SK-N-SH treated with all-trans-retinoic acid at 6 μM for 48 hours (cell line): ENCODE results near the gene TMEM176B.

Experiments used
- ATAC-seq: fragments of 200-7000 bp; cut with Tn5 transposase; 3 replicates; pipeline ENCODE4 v1.9.1; 2020; ENCODE audit warnings: mild to moderate bottlenecking, moderate library complexity
- ARNTL ChIP-seq: fragments of 450-650 bp; formaldehyde crosslinking; IDR thresholded peaks from 2 replicates; pipeline ENCODE4 v1.5.0; 2020; ENCODE audit warnings: low read depth, mild to moderate bottlenecking, moderate library complexity, borderline replicate concordance
- BACH2 ChIP-seq: fragments of 250-450 bp; sonication (Bioruptor Pico); IDR thresholded peaks from 2 replicates; pipeline ENCODE4 v1.9.0; 2021; ENCODE audit warnings: mild to moderate bottlenecking, borderline replicate concordance
- CSDC2 ChIP-seq: fragments of 250-450 bp; sonication (Bioruptor Pico); IDR thresholded peaks from 2 replicates; pipeline ENCODE4 v1.5.0; 2020; ENCODE audit warnings: mild to moderate bottlenecking, moderate library complexity
- ESRRG ChIP-seq: fragments of 250-450 bp; sonication (Bioruptor Pico); IDR thresholded peaks from 2 replicates; pipeline ENCODE4 v1.6.1; 2021; ENCODE audit warnings: mild to moderate bottlenecking
- GLIS3 ChIP-seq: fragments of 250-450 bp; sonication (Bioruptor Pico); IDR thresholded peaks from 2 replicates; pipeline ENCODE4 v1.5.0; 2020; ENCODE audit warnings: mild to moderate bottlenecking, moderate library complexity
- OSR1 ChIP-seq: fragments of 250-450 bp; sonication (Bioruptor Pico); IDR thresholded peaks from 2 replicates; pipeline ENCODE4 v1.8.0; 2022; ENCODE audit warnings: moderate library complexity, mild to moderate bottlenecking, inconsistent platforms
- PPARA ChIP-seq: fragments of 250-450 bp; sonication (Bioruptor Pico); IDR thresholded peaks from 2 replicates; pipeline ENCODE4 v1.5.0; 2020; ENCODE audit warnings: mild to moderate bottlenecking, borderline replicate concordance
- SNAI2 ChIP-seq: fragments of 250-450 bp; sonication (Bioruptor Pico); IDR thresholded peaks from 2 replicates; pipeline ENCODE4 v1.5.0; 2020; ENCODE audit warnings: mild to moderate bottlenecking, moderate library complexity
- TOX ChIP-seq: fragments of 250-450 bp; sonication (Bioruptor Pico); IDR thresholded peaks from 2 replicates; pipeline ENCODE4 v1.8.0; 2021; ENCODE audit warnings: mild to moderate bottlenecking, moderate library complexity, borderline replicate concordance
- ZC3H10 ChIP-seq: fragments of 250-450 bp; sonication (Bioruptor Pico); IDR thresholded peaks from 2 replicates; pipeline ENCODE4 v1.5.1; 2021; ENCODE audit warnings: mild to moderate bottlenecking, moderate library complexity
- ZFP30 ChIP-seq: fragments of 450-650 bp; formaldehyde crosslinking; IDR thresholded peaks from 2 replicates; pipeline ENCODE4 v1.5.0; 2022; ENCODE audit warnings: mild to moderate bottlenecking, moderate library complexity
- ZNF565 ChIP-seq: fragments of 450-650 bp; formaldehyde crosslinking; conservative IDR thresholded peaks from 2 replicates; pipeline ENCODE4 v1.5.0; 2020; ENCODE audit warnings: low read depth, mild to moderate bottlenecking, moderate library complexity
- ZNF70 ChIP-seq: fragments of 450-650 bp; formaldehyde crosslinking; IDR thresholded peaks from 2 replicates; pipeline ENCODE4 v1.5.0; 2020; ENCODE audit warnings: mild to moderate bottlenecking, moderate library complexity
- ZNF8 ChIP-seq: fragments of 450-650 bp; formaldehyde crosslinking; IDR thresholded peaks from 2 replicates; pipeline ENCODE4 v1.5.0; 2020; ENCODE audit warnings: mild to moderate bottlenecking, moderate library complexity
- TF ChIP-seq, protein P1 (sequence below): fragments of 250-450 bp; sonication (Bioruptor Pico); IDR thresholded peaks from 2 replicates; pipeline ENCODE4 v1.5.1; 2020; ENCODE audit warnings: low read depth, mild to moderate bottlenecking, moderate library complexity
- TF ChIP-seq, protein P2 (sequence below): fragments of 250-450 bp; sonication (Bioruptor Pico); IDR thresholded peaks from 2 replicates; pipeline ENCODE4 v1.8.0; 2021; ENCODE audit warnings: low read depth, mild to moderate bottlenecking, moderate library complexity, borderline replicate concordance
- TF ChIP-seq, protein P3 (sequence below): fragments of 250-450 bp; sonication (Bioruptor Pico); IDR thresholded peaks from 2 replicates; pipeline ENCODE4 v1.8.0; 2020; ENCODE audit warnings: mild to moderate bottlenecking, moderate library complexity, borderline replicate concordance

The TMEM176B gene

DNA sequence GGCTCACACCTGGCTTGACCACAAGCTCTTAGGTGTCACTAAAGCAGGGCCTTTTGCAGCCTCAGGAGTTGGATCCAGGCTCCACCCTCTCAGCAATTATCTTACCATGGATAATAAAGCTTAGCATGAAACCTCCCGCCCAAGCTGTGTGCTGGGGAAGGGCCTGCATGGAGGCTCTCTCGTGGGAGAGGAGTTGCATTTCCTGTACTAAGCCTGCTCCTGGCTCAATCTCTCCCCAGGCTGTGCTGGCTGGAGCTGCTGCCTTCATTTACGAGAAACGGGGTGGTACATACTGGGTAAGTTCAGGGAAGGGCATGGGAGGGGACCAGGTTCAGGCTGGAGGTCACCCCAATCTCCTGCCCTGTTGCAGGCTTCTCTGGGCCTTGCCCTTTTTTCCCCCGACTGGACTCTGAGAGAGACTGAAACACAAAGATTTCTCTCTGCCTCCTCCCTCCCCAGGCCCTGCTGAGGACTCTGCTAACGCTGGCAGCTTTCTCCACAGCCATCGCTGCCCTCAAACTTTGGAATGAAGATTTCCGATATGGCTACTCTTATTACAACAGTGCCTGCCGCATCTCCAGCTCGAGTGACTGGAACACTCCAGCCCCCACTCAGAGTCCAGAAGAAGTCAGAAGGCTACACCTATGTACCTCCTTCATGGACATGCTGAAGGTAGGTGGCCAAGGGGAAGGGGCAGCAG, 3.1 kb upstream of the TMEM176B start:
- no peak for TF ChIP-seq ZC3H10 (CRISPR knock-in tag)
- TF ChIP-seq, protein P1, sequence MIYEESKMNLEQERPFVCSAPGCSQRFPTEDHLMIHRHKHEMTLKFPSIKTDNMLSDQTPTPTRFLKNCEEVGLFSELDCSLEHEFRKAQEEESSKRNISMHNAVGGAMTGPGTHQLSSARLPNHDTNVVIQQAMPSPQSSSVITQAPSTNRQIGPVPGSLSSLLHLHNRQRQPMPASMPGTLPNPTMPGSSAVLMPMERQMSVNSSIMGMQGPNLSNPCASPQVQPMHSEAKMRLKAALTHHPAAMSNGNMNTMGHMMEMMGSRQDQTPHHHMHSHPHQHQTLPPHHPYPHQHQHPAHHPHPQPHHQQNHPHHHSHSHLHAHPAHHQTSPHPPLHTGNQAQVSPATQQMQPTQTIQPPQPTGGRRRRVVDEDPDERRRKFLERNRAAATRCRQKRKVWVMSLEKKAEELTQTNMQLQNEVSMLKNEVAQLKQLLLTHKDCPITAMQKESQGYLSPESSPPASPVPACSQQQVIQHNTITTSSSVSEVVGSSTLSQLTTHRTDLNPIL (CRISPR knock-in tag) = no peak
- ATAC-seq = no peak

DNA sequence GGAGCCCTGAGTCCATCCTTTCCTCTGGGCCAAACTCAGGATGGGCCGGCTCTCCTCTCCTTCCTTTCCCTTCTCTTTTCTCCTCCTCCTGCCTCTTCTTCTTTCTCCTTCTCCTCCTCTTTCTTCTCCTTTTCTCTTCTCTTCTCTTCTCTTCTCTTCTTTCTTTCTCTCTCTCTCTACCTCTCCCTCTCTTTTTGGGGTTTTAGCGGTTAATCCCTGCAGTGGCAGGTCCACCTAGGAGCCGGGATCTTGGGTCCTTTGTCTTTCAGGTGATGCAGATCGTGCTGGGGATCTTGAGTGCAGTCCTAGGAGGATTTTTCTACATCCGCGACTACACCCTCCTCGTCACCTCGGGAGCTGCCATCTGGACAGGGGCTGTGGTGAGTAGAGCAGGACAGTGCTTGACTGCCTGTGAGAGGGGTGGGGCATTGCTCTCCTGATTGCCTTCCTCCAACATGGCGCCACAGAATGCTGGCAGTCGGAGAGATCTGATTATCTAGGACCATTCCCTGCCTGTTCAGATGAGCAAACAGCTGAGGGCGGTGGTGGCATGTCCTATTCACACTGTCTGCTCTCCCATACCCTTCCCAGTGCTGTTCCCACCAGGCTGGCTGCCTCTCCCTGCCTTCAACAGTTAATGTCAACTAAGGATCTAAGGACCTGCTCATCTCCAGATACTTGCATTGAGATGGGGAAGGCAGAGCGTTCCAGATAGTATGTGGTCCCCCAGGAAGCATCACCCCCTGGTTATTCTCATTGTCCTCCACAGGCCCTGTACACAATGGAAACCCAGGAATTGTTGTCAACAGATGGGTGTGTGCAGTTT, 2.0 kb upstream of the TMEM176B start:
- no peak for TF ChIP-seq ZNF8 (CRISPR knock-in tag)
- no peak for TF ChIP-seq BACH2 (CRISPR knock-in tag)
- TF ChIP-seq CSDC2 (CRISPR knock-in tag) = no peak
- TF ChIP-seq, protein P2, sequence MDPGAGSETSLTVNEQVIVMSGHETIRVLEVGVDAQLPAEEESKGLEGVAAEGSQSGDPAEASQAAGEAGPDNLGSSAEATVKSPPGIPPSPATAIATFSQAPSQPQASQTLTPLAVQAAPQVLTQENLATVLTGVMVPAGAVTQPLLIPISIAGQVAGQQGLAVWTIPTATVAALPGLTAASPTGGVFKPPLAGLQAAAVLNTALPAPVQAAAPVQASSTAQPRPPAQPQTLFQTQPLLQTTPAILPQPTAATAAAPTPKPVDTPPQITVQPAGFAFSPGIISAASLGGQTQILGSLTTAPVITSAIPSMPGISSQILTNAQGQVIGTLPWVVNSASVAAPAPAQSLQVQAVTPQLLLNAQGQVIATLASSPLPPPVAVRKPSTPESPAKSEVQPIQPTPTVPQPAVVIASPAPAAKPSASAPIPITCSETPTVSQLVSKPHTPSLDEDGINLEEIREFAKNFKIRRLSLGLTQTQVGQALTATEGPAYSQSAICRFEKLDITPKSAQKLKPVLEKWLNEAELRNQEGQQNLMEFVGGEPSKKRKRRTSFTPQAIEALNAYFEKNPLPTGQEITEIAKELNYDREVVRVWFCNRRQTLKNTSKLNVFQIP (CRISPR knock-in tag) = no peak
- no peak for TF ChIP-seq ZNF565 (CRISPR knock-in tag)
- TF ChIP-seq, protein P1 (CRISPR knock-in tag) = no peak
- no peak for TF ChIP-seq PPARA (CRISPR knock-in tag)
- TF ChIP-seq ESRRG = no peak
- TF ChIP-seq ZFP30 (CRISPR knock-in tag) = no peak
- no peak for TF ChIP-seq ZC3H10 (CRISPR knock-in tag)
- no peak for ATAC-seq

DNA sequence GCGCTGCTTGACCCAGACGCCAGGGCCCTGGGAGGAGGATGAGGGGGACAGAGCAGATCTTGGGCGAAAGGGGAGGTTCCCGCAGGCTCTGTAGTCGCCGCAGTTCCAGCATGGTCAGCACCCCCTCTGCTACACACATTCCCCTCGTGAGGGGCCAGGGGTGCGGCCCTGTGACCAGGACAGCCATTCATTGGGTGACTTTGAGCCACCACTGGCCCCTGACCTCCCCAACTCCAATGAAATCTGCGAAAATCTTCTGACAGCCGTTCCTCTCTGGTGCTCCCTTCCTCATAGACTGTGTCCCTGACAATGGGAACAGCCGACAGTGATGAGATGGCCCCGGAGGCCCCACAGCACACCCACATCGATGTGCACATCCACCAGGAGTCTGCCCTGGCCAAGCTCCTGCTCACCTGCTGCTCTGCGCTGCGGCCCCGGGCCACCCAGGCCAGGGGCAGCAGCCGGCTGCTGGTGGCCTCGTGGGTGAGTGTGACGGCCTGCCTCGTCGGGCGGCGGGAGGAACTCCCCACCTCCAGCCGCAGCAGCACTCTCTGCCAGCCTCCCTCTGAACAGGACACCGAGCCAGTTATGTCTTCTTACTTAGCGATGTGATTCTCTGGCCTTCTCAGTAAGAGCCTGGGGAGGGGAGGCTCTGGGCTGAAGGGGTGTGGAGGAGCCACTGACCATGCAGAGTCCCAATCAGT, 1.2 kb upstream of the TMEM176B start:
- ATAC-seq = no peak
- no peak for TF ChIP-seq SNAI2
- no peak for TF ChIP-seq BACH2 (CRISPR knock-in tag)
- TF ChIP-seq, protein P3, sequence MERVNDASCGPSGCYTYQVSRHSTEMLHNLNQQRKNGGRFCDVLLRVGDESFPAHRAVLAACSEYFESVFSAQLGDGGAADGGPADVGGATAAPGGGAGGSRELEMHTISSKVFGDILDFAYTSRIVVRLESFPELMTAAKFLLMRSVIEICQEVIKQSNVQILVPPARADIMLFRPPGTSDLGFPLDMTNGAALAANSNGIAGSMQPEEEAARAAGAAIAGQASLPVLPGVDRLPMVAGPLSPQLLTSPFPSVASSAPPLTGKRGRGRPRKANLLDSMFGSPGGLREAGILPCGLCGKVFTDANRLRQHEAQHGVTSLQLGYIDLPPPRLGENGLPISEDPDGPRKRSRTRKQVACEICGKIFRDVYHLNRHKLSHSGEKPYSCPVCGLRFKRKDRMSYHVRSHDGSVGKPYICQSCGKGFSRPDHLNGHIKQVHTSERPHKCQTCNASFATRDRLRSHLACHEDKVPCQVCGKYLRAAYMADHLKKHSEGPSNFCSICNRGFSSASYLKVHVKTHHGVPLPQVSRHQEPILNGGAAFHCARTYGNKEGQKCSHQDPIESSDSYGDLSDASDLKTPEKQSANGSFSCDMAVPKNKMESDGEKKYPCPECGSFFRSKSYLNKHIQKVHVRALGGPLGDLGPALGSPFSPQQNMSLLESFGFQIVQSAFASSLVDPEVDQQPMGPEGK = no peak
- TF ChIP-seq TOX (CRISPR knock-in tag) = no peak

DNA sequence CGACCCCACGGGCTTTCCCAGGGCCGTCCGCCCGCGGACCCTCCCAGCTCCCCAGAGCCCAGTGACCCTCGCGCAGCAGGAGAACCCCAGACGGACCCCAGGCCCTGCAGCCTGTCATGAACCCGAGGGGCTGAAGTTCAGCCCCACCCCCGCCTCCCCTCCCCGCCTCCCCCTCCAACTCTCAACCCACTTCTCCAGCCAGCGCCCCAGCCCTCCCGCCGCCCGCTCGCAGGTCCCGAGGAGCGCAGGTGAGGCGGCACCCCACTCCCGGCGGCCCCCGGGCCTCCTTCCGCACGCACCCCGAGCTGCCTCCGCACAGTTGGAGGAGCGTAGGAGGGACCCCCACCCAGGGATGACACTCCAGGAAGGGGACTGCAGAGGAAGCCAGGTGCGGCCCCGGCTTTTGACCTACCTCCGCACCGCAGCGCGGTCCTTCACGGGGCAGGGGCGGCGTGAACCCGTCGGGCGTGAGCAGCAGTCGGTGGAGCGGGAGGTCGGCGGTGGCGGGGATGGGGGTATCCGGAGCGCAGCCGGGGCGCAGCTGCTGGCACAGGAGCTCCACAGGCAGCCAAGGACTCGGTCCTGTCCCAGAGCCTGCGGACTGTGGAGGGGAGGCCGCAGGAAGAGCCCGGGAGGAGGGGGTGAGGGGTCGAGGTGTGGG, 547 bp upstream of the TMEM176B start, which contains the start of gene TMEM176A:
Gene TMEM176A (plus strand): TSS at position 189 of the 661 bp plus-strand sequence. CDS start 782 bp downstream, outside the sequence.
- ATAC-seq = no peak
- TF ChIP-seq ARNTL (no peak), ESRRG (no peak), GLIS3 (CRISPR knock-in tag) (no peak), OSR1 (no peak), ZC3H10 (CRISPR knock-in tag) (no peak), CSDC2 (CRISPR knock-in tag) (no peak), ZNF70 (CRISPR knock-in tag) (no peak), ZFP30 (CRISPR knock-in tag) (no peak)
- TF ChIP-seq, protein P1 (CRISPR knock-in tag) = no peak
- TF ChIP-seq, protein P3 = no peak
